ENCODE measurements around the gene CARD10. TPM values are rescaled to one million over a fixed set of nuclear protein-coding genes. Genes with fewer than 3 reads are reported as not detected.

The CARD10 gene
- total and polyA plus RNA-seq, 2 of the 13 experiments (the other 11 are each of a cell fraction or from before 2014, with no cell fraction given): 35.2 to 55.8 TPM

DNA sequence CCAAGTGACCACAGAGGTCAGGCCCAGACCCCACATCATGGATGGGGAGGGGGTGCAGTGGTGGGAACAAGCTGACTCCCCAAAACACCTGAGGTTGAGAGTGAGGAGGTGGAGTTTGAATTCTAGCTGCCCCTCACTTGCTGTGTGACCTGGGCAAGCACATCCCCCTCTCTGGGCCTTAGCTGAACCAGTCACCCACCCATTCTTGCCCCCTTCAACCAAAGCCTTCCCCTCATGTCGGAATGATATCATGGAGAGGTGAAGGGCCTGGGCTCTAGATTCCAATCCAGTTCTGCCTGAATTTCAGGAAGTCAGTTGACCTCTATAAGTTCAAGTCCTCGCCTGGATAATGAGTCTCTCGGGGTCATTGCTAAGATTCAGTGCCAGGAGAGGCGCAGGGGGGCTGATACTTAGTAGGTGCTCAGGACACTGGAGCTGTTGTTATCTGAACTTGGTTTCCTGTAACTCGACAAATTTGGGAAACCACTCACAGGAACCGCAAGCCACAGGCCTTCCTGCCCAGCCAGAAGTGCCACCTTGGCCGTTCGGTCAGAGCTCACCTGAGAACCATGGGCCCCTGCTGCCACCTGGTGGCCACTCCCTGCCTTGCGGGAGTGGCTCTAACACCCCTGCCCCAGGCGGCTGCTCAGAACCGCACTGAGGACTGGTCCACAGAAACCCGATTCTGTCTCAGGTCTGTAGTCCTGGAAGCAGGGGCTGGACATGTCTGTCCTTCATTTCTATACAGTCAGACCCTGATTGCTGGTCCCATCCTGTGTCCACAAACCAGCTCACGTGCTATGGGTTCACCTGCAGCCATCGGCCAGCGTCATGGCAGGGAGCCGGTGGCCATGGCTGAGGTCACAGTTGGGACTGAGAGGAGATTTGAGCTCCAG lies 47.9 kb upstream of the CARD10 start (continued):
- TF ChIP-seq HHEX (CRISPR knock-in tag; IDR thresholded peaks at IDR 0.05) (no peak), SMAD1 (CRISPR knock-in tag; IDR thresholded peaks at IDR 0.05; ENCODE audit: borderline replicate concordance, low read depth) (no peak), ZNF430 (CRISPR knock-in tag; IDR thresholded peaks at IDR 0.05) (peak; percentile 33; the same call in 1 of the 2 replicates), ZNF546 (CRISPR knock-in tag; conservative IDR thresholded peaks at IDR 0.05) (no peak), HNRNPL (IDR thresholded peaks at IDR 0.05; ENCODE audit: low read depth, low read length) (peak; percentile 69; the same call in 1 of the 2 replicates), KLF16 (CRISPR knock-in tag; IDR thresholded peaks at IDR 0.05) (no peak), KDM4B (CRISPR knock-in tag; IDR thresholded peaks at IDR 0.05) (no peak), GATA4 (IDR thresholded peaks at IDR 0.05; ENCODE audit: borderline replicate concordance, low read depth) (no peak), MAFG (CRISPR knock-in tag; IDR thresholded peaks at IDR 0.05) (no peak), IRX3 (CRISPR knock-in tag; IDR thresholded peaks at IDR 0.05; ENCODE audit: borderline replicate concordance, low read depth) (no peak), BHLHE40 (IDR thresholded peaks at IDR 0.05; ENCODE audit: low read length) (no peak), CCDC6 (CRISPR knock-in tag; IDR thresholded peaks at IDR 0.05) (no peak), SSRP1 (CRISPR knock-in tag; IDR thresholded peaks at IDR 0.05) (0 out of 2 replicates have a peak, but pooled peaks have one; percentile 21), GATAD1 (CRISPR knock-in tag; IDR thresholded peaks at IDR 0.05) (no peak), ZNF749 (CRISPR knock-in tag; IDR thresholded peaks at IDR 0.05; ENCODE audit: borderline replicate concordance) (no peak), GABPA (IDR thresholded peaks at IDR 0.05; ENCODE audit: low read depth, low read length) (no peak), GABPA (CRISPR knock-in tag; IDR thresholded peaks at IDR 0.05; ENCODE audit: low read depth) (no peak), PHF8 (CRISPR knock-in tag; IDR thresholded peaks at IDR 0.05) (peak; percentile 22; the same call in 1 of the 2 replicates), ASH2L (IDR thresholded peaks at IDR 0.05; ENCODE audit: insufficient read length, low read depth, low read length) (no peak)
- TF ChIP-seq, protein P1, sequence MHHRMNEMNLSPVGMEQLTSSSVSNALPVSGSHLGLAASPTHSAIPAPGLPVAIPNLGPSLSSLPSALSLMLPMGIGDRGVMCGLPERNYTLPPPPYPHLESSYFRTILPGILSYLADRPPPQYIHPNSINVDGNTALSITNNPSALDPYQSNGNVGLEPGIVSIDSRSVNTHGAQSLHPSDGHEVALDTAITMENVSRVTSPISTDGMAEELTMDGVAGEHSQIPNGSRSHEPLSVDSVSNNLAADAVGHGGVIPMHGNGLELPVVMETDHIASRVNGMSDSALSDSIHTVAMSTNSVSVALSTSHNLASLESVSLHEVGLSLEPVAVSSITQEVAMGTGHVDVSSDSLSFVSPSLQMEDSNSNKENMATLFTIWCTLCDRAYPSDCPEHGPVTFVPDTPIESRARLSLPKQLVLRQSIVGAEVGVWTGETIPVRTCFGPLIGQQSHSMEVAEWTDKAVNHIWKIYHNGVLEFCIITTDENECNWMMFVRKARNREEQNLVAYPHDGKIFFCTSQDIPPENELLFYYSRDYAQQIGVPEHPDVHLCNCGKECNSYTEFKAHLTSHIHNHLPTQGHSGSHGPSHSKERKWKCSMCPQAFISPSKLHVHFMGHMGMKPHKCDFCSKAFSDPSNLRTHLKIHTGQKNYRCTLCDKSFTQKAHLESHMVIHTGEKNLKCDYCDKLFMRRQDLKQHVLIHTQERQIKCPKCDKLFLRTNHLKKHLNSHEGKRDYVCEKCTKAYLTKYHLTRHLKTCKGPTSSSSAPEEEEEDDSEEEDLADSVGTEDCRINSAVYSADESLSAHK (CRISPR knock-in tag; IDR thresholded peaks at IDR 0.05; ENCODE audit: borderline replicate concordance): no peak
- TF ChIP-seq, protein P2, sequence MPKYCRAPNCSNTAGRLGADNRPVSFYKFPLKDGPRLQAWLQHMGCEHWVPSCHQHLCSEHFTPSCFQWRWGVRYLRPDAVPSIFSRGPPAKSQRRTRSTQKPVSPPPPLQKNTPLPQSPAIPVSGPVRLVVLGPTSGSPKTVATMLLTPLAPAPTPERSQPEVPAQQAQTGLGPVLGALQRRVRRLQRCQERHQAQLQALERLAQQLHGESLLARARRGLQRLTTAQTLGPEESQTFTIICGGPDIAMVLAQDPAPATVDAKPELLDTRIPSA (CRISPR knock-in tag; IDR thresholded peaks at IDR 0.05; ENCODE audit: borderline replicate concordance): no peak
- TF ChIP-seq, protein P3, sequence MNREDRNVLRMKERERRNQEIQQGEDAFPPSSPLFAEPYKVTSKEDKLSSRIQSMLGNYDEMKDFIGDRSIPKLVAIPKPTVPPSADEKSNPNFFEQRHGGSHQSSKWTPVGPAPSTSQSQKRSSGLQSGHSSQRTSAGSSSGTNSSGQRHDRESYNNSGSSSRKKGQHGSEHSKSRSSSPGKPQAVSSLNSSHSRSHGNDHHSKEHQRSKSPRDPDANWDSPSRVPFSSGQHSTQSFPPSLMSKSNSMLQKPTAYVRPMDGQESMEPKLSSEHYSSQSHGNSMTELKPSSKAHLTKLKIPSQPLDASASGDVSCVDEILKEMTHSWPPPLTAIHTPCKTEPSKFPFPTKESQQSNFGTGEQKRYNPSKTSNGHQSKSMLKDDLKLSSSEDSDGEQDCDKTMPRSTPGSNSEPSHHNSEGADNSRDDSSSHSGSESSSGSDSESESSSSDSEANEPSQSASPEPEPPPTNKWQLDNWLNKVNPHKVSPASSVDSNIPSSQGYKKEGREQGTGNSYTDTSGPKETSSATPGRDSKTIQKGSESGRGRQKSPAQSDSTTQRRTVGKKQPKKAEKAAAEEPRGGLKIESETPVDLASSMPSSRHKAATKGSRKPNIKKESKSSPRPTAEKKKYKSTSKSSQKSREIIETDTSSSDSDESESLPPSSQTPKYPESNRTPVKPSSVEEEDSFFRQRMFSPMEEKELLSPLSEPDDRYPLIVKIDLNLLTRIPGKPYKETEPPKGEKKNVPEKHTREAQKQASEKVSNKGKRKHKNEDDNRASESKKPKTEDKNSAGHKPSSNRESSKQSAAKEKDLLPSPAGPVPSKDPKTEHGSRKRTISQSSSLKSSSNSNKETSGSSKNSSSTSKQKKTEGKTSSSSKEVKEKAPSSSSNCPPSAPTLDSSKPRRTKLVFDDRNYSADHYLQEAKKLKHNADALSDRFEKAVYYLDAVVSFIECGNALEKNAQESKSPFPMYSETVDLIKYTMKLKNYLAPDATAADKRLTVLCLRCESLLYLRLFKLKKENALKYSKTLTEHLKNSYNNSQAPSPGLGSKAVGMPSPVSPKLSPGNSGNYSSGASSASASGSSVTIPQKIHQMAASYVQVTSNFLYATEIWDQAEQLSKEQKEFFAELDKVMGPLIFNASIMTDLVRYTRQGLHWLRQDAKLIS (CRISPR knock-in tag; IDR thresholded peaks at IDR 0.05): no peak

Measured in HepG2 (cell line).